ENCODE measurements around the gene AFAP1L2. TPM values are rescaled to one million over a fixed set of nuclear protein-coding genes. Genes with fewer than 3 reads are reported as not detected.

Gene AFAP1L2
- total and polyA plus RNA-seq, 9 of the 15 experiments (the other 6 are each of a cell fraction or from before 2014, with no cell fraction given), result 0.07 TPM; not detected in 8

GRCh38 chr10:114252092-114252491 is 152.2 kb downstream of the AFAP1L2 start (continued):
- no peak for TF ChIP-seq CEBPZ (IDR thresholded peaks at IDR 0.05; ENCODE audit: borderline replicate concordance, low read depth, low read length)

GRCh38 chr10:114250716-114251115 is 153.6 kb downstream of the AFAP1L2 start:
- no peak for FAIRE-seq
- Histone ChIP-seq H4K20me1 (replicated peaks; ENCODE audit: control insufficient read depth, insufficient read depth, low read length) (no peaks in the 10 kb centered on the region), H3K9me1 (ENCODE audit: control insufficient read depth, insufficient read depth, low read length) (no peaks in the 10 kb centered on the region), H3K4me1 (replicated peaks in 1 of 2; ENCODE audit: control insufficient read depth in 2 of 2, insufficient read depth in 2 of 2, low read length in 2 of 2) (no peaks in the 10 kb centered on the region), H3K9ac (ENCODE audit: insufficient read depth in 1 of 2, low read depth in 2 of 2, low read length in 2 of 2) (no peak overlapping the region), H3K79me2 (ENCODE audit: control insufficient read depth, insufficient read depth, low read length) (no peaks in the 10 kb centered on the region), H3K27ac (ENCODE audit: extremely low read depth, low read depth, low read length) (no peak overlapping the region), H3K9me3 (replicated peaks; ENCODE audit: control insufficient read depth, insufficient read depth, low read depth, low read length) (no peaks in the 10 kb centered on the region), H3K4me2 (ENCODE audit: insufficient read depth, low read length) (no peak overlapping the region), H3K36me3 (ENCODE audit: control insufficient read depth, insufficient read depth, low read length) (no peaks in the 10 kb centered on the region), H2AFZ (ENCODE audit: low read depth, low read length) (no peak overlapping the region), H3K4me3 (no peak overlapping the region), H3K27me3 (ENCODE audit: control insufficient read depth in 2 of 2, insufficient read depth in 2 of 2, low read length in 2 of 2) (no peaks in the 10 kb centered on the region)
- no peak for DNase-seq (ENCODE audit: extremely low read depth in 1 of 4, low spot score in 3 of 4)
- ChIA-PET POLR2A (no interaction called here), CTCF (ENCODE audit: low intra/inter-chr PET ratio) (no interaction called here)
- WGBS (ENCODE audit: insufficient coverage, low coverage, missing lambda C conversion rate), result 0% methylated on average over 1 of the region's 1 CpG
- intact Hi-C loops (cut with micrococcal nuclease) (no loop called here), in situ Hi-C loops (cut with MboI) (no loop called here)
- no TSS peak for BruUV-seq (replicated peaks)
- no peak for TF ChIP-seq GABPA (tag; conservative IDR thresholded peaks at IDR 0.05; ENCODE audit: low read depth)
- no peak for ATAC-seq

Data from K562 (cell line).